ENCODE data around the gene LINC01488.
A peak's percentile ranks its signal among the peaks of the same experiment; 100 is the strongest.

LINC01488 gene

DNA sequence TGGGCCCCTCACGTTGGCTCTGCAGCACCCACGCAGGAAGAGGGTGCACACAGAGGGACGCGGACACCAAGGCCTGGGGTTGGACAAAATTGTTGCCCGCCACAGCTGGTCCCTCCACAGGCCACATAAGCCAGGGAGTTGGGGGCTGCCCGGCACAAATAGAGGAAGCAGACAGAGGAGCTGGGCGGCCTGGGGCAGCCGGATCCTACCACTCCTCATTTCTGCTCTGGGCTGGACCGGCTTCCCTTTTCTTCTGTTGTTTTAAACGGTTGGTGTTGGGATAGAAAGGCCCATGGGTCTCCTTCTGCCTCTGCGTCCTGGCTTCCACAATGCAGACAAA, 36.4 kb upstream of the LINC01488 start:
- no peak overlapping the region; the same call in none of the 2 replicates for H3K4me3 ChIP-seq (ENCODE audit: control insufficient read depth, low read depth, low read length)
- no peak for TF ChIP-seq CTCF (IDR thresholded peaks at IDR 0.05; ENCODE audit: control insufficient read depth, insufficient read depth, low read depth, low read length, missing control alignments)
- no peak for DNase-seq (ENCODE audit: low read depth)

- peak; percentile 23 for DNase-seq (ENCODE audit: low read depth)
- TF ChIP-seq CTCF (IDR thresholded peaks at IDR 0.05; ENCODE audit: control insufficient read depth, insufficient read depth, low read depth, low read length, missing control alignments), result no peak
- H3K4me3 ChIP-seq (ENCODE audit: control insufficient read depth, low read depth, low read length), result no peak overlapping the region
These were observed 35.4 kb upstream of the LINC01488 start for GRCh38 chr11:69446108-69446507.

DNA sequence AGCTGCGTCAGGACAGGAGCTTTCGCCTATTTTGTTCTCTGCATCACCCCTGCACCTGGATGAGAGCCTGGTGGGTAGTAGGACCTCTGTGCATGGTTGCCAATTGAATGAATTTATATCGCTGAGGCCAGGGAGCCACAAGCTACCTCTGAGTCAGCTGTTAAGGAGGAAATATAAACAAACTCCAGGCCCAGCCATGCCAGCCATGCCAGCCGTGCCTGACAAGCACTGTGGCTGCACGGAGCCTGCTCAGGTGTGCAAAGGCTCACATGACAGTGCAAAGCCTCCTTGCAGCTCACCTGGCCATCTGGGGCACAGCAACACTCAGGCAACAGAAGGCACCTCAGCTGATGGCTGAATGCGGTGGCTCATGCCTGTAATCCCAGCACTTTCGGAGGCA, 33.7 kb upstream of the LINC01488 start:
- no peak for TF ChIP-seq CTCF (IDR thresholded peaks at IDR 0.05; ENCODE audit: control insufficient read depth, insufficient read depth, low read depth, low read length, missing control alignments)
- H3K4me3 ChIP-seq (ENCODE audit: control insufficient read depth, low read depth, low read length), result no peak overlapping the region
- DNase-seq (ENCODE audit: low read depth), result no peak

- DNase-seq (ENCODE audit: low read depth), result no peak
- no peak overlapping the region for H3K4me3 ChIP-seq (ENCODE audit: control insufficient read depth, low read depth, low read length)
- no peak for TF ChIP-seq CTCF (IDR thresholded peaks at IDR 0.05; ENCODE audit: control insufficient read depth, insufficient read depth, low read depth, low read length, missing control alignments)
These were observed 32.8 kb upstream of the LINC01488 start for GRCh38 chr11:69448471-69449284.

GRCh38 chr11:69449320-69450063, 32.0 kb upstream of the LINC01488 start:
- no peak for DNase-seq (ENCODE audit: low read depth)
- no peak for TF ChIP-seq CTCF (IDR thresholded peaks at IDR 0.05; ENCODE audit: control insufficient read depth, insufficient read depth, low read depth, low read length, missing control alignments)
- no peak overlapping the region for H3K4me3 ChIP-seq (ENCODE audit: control insufficient read depth, low read depth, low read length)

DNA sequence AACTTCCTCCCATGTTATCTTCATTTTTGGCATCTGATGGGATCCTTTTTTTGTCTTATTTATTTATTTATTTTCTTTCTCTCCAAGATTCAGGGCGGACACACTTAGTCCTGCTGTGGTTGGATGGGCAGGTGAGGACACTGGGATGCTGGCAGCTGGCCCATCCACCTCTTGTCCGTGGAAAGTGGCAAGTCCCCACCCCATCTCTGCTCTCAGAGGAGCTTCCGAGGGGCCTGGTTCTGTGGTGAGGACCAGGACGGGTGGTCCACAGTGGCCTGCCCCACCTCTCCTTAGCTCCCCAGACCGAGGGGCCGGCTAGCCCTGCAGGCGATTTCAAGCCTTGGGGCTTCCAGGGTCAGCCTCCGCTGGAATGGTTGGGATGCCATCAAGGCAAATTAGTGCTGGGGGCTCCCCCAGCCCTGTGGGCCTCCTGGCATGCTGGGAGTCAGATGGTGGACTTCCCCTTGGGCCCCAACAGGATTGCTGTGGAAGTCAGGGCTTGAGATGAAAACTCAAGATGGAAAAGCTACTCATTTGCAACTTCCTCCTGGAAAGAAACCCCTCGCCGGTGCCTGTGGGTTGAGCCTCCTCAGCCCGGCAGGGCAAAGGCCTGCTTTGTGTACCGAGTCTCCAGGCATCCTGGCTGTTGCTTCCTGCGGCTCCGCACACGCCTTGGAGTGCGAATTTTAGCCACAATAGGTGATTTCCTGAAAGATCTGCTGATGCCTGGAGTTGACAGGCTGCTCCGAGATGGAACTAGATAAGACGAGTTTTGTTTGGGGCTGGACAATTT, 31.2 kb upstream of the LINC01488 start:
- no peak for TF ChIP-seq CTCF (IDR thresholded peaks at IDR 0.05; ENCODE audit: control insufficient read depth, insufficient read depth, low read depth, low read length, missing control alignments)
- no peak for DNase-seq (ENCODE audit: low read depth)
- H3K4me3 ChIP-seq (ENCODE audit: control insufficient read depth, low read depth, low read length), result no peak overlapping the region

All from AG09309 (cell line).